H54 (cell line): ENCODE results near the gene TSPAN18.

Source experiments
- DNase-seq: peaks from one replicate; pipeline ENCODE4 v3.0.0; 2011; ENCODE audit warnings: low spot score, mixed read lengths; ENCODE audit not compliant: insufficient read length
- FAIRE-seq: peaks from 3 replicates; lab custom pipeline; 2011; peaks lifted over from hg19 to GRCh38; lab: Jason Lieb, UNC
- POLR2A ChIP-seq: IDR thresholded peaks from 2 replicates; pipeline ENCODE4 v1.6.1; 2011; ENCODE audit warnings: low read depth, mild to moderate bottlenecking, low read length

The TSPAN18 gene

GRCh38 chr11:44851496-44851895, 124.7 kb downstream of the TSPAN18 start:
- DNase-seq (no peak), FAIRE-seq (no peak)

DNA sequence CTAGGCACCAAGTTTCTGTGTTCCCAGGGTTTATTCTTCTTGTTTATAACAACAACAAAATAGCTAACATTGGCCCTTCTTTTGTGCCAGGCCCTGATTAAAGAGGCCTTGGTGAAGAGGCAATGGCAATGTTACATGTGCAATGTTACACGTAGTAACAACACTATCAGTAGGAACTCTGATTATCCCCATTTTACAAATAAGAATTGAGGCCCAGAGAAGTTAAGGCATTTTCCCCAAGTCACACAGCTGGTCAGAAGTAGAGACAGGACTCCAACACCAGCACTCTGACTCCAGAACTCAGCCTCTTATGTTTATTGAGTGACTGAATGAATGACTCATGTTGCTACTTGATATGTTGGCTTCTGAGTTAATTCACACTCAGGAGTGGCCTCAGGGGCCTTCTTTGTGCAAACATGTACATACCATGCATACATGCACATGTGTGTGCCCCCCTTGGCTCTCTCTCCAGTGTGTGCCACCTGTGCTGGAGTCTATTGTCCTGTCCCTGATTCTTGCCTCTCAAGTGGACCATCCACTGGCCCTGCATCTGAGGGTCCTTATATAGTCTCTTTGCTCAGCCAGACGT, 125.5 kb downstream of the TSPAN18 start:
- no peak for TF ChIP-seq POLR2A
- FAIRE-seq (no peak), DNase-seq (no peak)

More at GRCh38 chr11:44851496-44851895, 124.7 kb downstream of the TSPAN18 start:
- no peak for TF ChIP-seq POLR2A

- DNase-seq, result no peak
- no peak for FAIRE-seq
- TF ChIP-seq POLR2A, result no peak
These were observed 126.2 kb downstream of the TSPAN18 start for GRCh38 chr11:44852952-44853351.

GRCh38 chr11:44853666-44854065, 126.9 kb downstream of the TSPAN18 start:
- DNase-seq, result no peak
- TF ChIP-seq POLR2A, result no peak
- no peak for FAIRE-seq

GRCh38 chr11:44854086-44854485, 127.3 kb downstream of the TSPAN18 start:
- FAIRE-seq, result no peak
- TF ChIP-seq POLR2A, result no peak
- DNase-seq, result no peak

DNA sequence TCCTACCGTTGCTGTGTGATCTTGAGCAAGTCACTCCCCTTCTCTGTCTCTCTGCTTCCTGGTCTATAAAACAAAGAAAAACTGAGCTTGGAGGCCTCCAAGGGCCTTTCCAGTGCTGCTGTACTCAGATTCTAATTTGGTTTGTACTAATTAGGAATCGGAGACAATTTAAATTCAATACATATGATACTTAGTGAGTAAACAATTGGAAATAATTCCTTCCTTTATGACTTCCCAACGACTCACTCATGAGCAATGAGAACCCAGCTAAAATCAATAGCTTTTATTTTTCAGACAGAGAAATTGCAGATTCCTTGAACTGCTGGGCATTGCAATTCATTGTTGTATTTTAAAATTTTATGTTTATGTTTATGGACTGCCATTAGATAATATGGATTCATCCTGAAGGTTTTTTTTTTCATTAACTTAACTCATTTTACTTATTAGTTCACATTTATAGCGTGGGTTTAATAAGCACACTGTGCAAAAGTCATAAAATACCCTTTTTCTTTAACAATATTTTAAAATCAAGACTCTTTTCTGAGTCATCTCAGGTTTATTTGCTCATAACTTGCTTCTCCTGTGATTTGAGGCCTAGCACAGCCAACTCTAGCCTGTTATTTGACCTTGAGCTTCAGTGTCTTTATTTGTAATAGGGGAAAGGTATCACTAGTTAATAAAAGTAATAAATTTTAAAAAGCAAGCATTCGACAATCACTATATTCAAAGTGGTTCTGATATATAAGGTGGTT, 128.2 kb downstream of the TSPAN18 start:
- no peak for TF ChIP-seq POLR2A
- FAIRE-seq, result no peak
- no peak for DNase-seq

DNA sequence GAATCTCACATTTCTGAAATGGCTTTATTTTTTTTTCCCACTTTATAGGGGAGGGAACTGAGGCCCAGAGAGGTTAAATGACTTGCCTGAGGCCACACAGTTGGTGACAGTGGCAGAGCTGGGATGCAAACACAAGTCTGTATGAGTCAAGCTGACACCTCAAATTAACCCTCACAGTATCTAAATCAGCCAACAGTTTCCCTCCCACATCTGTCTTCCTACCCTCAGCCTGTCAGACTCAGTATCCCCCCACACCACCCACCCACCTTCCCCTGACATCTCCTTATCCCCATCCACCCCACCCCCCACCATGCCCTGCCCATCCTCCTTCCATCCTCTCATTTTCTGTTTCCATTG, 128.7 kb downstream of the TSPAN18 start:
- TF ChIP-seq POLR2A, result no peak
- FAIRE-seq (no peak), DNase-seq (no peak)

DNA sequence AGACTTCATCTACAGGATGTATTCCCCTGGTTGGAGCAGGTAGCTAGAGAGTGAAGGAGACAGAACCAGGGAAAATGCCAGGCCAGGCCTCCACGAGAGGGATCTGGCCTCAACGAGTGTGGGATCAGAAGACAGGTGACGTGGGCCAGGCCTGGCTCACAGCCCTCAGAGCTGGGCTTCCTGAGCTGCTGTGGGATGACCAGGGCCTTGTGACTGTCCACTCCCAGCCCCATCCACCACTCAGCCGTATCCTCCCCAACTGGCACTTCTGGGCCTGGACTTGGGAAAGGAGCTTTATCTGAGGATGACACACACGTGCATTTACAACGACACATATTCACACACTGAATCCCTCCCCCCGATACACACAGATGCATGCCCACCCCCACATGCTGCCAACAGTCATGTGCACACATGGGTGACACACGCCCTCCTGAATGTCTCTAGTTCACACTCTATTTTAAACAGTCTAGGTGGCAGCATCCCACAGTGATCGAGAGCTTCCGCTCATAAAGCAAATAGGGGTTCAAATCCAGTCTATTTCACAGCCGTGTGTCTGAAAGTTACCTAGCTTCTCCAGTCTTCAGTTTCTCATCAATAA, 130.8 kb downstream of the TSPAN18 start:
- FAIRE-seq (no peak), DNase-seq (no peak)
- no peak for TF ChIP-seq POLR2A

DNA sequence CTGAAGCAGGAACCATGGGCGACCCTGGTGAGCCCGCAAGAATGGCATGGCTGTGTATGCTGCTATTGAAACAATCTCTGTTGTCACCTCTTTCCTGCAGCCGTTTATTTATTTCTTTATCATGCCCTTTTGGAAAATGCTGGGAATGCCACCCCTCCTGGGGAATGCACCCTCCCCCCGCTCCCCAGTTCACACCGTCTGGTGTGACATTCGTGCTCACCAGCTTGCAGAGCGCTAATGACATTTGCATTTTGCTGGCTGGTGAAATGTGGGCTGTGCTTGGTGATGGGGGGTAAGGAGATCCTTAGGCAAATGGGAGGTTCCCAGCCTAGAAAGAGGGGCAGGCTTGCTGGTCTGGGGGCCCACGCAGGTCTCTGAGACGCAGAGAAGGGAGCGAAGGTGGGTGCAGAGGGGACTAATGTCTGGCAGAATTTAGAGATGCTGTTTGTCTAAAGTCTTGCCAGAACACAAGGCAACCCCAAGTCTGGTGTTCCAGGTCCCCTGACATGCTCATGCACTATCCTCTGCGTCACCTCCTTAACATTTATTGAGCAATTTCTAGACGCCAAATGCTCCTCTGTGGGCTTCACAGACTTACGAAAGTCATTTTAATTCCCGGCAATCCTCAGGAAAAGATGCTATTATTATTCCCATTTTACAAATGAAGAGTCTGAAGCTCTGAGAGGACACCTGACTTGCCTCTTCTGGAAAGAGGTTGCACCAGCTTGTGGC, 132.2 kb downstream of the TSPAN18 start:
- no peak for DNase-seq
- FAIRE-seq, result no peak
- TF ChIP-seq POLR2A, result no peak

DNA sequence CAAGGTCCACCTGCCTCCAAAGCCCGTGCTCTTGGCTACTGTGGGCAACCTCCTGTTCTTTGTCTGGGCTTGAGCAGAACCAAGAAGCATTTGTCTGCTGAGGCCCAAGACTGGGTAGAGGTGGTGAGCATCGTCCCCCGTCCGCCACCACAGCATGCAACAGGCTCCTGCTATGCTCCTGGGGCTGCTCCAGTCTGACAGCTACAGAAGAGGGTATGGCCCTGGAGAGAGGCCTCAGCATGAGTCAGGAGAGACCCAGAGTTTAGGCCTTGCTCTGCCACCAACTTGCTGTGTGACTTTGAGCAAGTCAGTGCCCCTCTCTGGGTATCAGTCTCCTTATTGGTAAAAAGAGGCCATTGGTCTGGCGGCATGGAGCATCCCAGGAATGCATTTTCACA, 132.8 kb downstream of the TSPAN18 start:
- TF ChIP-seq POLR2A, result no peak
- FAIRE-seq (no peak), DNase-seq (no peak)

DNA sequence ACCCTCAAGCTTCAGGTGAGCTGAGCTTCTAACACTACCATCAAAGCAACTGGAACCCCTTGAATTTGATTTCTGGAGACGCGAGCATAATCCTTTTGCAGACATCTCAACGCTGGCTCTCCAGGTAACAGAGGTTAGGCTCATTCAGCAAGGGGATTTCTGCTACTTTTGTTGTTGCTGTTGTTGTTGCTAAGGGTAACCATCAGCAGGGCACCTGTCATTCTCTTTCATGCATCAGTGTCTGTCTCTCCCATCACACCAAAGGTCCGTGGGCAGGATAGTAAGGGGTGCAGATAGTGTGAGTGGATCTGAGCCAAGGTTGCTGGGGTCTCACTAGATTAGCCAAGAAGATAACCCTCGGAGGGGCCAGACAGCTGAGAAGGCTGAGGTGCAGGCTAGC, 133.6 kb downstream of the TSPAN18 start:
- TF ChIP-seq POLR2A, result no peak
- no peak for FAIRE-seq
- no peak for DNase-seq

DNA sequence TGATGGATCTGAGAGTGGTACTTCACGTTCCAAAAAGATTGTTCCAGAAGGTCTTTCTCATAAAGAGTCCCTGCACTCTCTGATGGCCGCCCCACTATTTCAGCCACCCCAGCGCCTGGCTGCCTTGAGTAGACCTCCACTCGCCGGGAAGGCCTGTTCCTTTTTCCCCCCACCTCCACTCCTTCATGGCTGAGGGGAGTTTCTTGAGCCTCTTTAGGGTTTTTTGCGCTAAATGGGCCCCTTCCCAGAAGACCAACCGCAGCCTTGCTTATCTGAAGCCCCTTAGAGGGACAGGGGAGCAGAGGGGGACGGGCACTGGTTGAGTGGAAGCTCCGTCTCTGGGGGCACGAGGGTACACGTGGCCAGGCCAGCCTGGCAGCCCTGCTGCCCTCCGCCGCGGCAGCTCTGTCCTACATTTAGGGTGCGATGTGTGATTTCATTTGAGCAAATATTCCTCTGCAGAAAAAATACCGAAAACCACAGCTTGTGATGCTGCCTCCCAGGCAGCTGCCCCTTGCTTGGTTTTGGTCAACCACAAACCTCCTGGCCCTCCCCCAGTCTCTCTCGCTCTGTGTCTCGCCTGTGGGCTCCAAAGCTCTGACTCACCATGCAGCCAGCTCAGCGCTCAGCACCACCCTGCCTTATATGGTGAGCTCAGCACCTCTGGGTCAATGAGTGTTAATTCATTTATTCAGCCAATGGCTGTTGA, 135.2 kb downstream of the TSPAN18 start:
- DNase-seq (peak; percentile 99), FAIRE-seq (peak; percentile 89)

DNA sequence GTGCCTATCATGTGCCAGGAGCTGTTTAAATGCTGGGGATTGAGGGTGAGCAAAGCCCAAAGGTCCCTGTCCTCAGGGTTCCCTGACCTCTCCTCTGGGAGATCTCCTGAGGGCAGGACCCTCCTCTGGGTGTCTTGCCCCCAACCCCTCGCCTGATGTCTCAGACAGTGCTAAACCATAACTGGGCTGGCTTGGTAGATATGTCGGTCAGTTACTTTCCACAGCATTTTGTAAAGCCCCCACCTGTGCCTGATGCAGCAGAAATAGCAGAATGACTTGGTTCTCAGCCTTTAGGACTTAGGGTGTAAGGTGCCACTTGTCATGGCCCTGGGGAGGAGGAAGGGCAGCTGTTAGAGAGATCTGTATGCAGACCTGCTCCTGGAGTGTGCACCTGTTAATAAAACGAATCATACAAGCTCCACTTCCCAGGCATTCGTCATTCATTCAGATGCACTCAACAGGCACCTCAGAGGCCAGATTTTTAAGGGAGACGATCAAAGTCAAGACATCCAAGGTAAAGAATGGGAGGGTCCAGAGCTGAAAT, 135.9 kb downstream of the TSPAN18 start:
- DNase-seq, result no peak
- no peak for TF ChIP-seq POLR2A

More for the DNA sequence above, 135.2 kb downstream of the TSPAN18 start:
- TF ChIP-seq POLR2A, result no peak

More for the DNA sequence above, 135.9 kb downstream of the TSPAN18 start:
- no peak for FAIRE-seq
